Liver (tissue), 3 donors: ENCODE data around the gene RBCK1.

ENCODE experiments used
- RAD21 ChIP-seq, 2 donors: IDR thresholded peaks; 2 replicates each; pipeline ENCODE4 v1.6.1; 2016; ENCODE audit warnings: antibody characterized with exemption in 2 of 2, mild to moderate bottlenecking in 2 of 2
- TF ChIP-seq, protein P1 (sequence below): fragments of 150-350 bp; IDR thresholded peaks from 2 replicates; pipeline ENCODE4 v1.5.1; 2017; ENCODE audit warnings: improper control_type of control experiment, low read depth, low read length; ENCODE audit not compliant: missing input control
- TF ChIP-seq, protein P2 (sequence below): IDR thresholded peaks from 2 replicates; pipeline ENCODE4 v1.6.1; 2016; ENCODE audit warnings: antibody characterized with exemption, mild to moderate bottlenecking
- donor health status: healthy.
- donor health status: healthy.

DNA sequence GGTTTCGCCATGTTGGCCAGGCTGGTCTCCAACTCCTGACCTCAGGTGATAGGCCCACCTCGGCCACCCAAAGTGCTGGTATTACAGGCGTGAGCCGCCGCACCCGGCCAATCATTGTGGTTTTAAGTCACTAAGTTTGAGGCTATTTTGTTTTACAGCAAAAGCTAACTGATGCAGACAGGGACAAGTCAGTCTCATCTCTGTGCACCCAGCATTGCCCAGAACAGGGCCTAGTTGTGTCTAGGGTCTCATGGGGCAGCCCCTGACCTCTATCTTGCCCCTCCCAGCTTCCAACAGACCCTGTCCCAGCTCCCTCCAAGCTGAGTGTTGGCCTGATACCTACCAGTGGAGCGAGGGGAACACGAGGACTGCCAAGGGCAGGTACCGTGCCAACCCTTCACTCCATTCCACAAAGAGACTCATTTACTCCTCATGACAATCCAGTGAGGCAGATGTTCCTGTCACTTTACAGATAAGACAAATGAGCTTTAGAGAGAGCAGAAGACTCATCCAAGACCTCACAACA, 8.9 kb upstream of the RBCK1 start:
- TF ChIP-seq RAD21 (IDR thresholded peaks at IDR 0.05): no peak
- TF ChIP-seq, protein P1, sequence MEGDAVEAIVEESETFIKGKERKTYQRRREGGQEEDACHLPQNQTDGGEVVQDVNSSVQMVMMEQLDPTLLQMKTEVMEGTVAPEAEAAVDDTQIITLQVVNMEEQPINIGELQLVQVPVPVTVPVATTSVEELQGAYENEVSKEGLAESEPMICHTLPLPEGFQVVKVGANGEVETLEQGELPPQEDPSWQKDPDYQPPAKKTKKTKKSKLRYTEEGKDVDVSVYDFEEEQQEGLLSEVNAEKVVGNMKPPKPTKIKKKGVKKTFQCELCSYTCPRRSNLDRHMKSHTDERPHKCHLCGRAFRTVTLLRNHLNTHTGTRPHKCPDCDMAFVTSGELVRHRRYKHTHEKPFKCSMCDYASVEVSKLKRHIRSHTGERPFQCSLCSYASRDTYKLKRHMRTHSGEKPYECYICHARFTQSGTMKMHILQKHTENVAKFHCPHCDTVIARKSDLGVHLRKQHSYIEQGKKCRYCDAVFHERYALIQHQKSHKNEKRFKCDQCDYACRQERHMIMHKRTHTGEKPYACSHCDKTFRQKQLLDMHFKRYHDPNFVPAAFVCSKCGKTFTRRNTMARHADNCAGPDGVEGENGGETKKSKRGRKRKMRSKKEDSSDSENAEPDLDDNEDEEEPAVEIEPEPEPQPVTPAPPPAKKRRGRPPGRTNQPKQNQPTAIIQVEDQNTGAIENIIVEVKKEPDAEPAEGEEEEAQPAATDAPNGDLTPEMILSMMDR: no peak
- TF ChIP-seq, protein P2, sequence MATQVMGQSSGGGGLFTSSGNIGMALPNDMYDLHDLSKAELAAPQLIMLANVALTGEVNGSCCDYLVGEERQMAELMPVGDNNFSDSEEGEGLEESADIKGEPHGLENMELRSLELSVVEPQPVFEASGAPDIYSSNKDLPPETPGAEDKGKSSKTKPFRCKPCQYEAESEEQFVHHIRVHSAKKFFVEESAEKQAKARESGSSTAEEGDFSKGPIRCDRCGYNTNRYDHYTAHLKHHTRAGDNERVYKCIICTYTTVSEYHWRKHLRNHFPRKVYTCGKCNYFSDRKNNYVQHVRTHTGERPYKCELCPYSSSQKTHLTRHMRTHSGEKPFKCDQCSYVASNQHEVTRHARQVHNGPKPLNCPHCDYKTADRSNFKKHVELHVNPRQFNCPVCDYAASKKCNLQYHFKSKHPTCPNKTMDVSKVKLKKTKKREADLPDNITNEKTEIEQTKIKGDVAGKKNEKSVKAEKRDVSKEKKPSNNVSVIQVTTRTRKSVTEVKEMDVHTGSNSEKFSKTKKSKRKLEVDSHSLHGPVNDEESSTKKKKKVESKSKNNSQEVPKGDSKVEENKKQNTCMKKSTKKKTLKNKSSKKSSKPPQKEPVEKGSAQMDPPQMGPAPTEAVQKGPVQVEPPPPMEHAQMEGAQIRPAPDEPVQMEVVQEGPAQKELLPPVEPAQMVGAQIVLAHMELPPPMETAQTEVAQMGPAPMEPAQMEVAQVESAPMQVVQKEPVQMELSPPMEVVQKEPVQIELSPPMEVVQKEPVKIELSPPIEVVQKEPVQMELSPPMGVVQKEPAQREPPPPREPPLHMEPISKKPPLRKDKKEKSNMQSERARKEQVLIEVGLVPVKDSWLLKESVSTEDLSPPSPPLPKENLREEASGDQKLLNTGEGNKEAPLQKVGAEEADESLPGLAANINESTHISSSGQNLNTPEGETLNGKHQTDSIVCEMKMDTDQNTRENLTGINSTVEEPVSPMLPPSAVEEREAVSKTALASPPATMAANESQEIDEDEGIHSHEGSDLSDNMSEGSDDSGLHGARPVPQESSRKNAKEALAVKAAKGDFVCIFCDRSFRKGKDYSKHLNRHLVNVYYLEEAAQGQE: no peak
